HG03442 (cell line): ENCODE results near the gene STRIT1.

Experiments used
- ATAC-seq: cut with Tn5 transposase; IDR thresholded peaks from one replicate; pipeline ENCODE4 v1.9.1; 2021; ENCODE audit warnings: mild to moderate bottlenecking, moderate library complexity; ENCODE audit not compliant: unreplicated experiment

Gene STRIT1

GRCh38 chr3:155293516-155293915 is at the start of gene STRIT1:
STRIT1 (minus strand) TSS chr3:155293683.
- ATAC-seq = no peak

- no peak for ATAC-seq
Measured at GRCh38 chr3:155342344-155342743, 48.9 kb upstream of the STRIT1 start.

GRCh38 chr3:155339052-155339451 is 45.6 kb upstream of the STRIT1 start:
- ATAC-seq = no peak

- ATAC-seq = peak; percentile 50
Measured at GRCh38 chr3:155335724-155336354, 42.4 kb upstream of the STRIT1 start.

- peak; percentile 92 for ATAC-seq
Measured at GRCh38 chr3:155334914-155335723, 41.6 kb upstream of the STRIT1 start.

GRCh38 chr3:155334215-155334913 is 40.9 kb upstream of the STRIT1 start:
- no peak for ATAC-seq

GRCh38 chr3:155332716-155333115 is 39.2 kb upstream of the STRIT1 start:
- ATAC-seq = no peak

- no peak for ATAC-seq
Measured at GRCh38 chr3:155331078-155331477, 37.6 kb upstream of the STRIT1 start.

GRCh38 chr3:155330370-155330769 is 36.9 kb upstream of the STRIT1 start:
- no peak for ATAC-seq

GRCh38 chr3:155329513-155330048 is 36.1 kb upstream of the STRIT1 start:
- no peak for ATAC-seq

- no peak for ATAC-seq
Measured at GRCh38 chr3:155327871-155328270, 34.4 kb upstream of the STRIT1 start.

- no peak for ATAC-seq
Measured at GRCh38 chr3:155327430-155327829, 33.9 kb upstream of the STRIT1 start.

- ATAC-seq = no peak
Measured at GRCh38 chr3:155326901-155327300, 33.4 kb upstream of the STRIT1 start.

- ATAC-seq = no peak
Measured at GRCh38 chr3:155326244-155326643, 32.8 kb upstream of the STRIT1 start.

- no peak for ATAC-seq
Measured at GRCh38 chr3:155325263-155325835, 31.9 kb upstream of the STRIT1 start.

- ATAC-seq = peak; percentile 81
Measured at GRCh38 chr3:155323063-155323666, 29.7 kb upstream of the STRIT1 start.

- no peak for ATAC-seq
Measured at GRCh38 chr3:155321418-155321817, 27.9 kb upstream of the STRIT1 start.

GRCh38 chr3:155320934-155321333 is 27.5 kb upstream of the STRIT1 start:
- ATAC-seq = no peak

- ATAC-seq = no peak
Measured at GRCh38 chr3:155318740-155319139, 25.3 kb upstream of the STRIT1 start.

- ATAC-seq = no peak
Measured at GRCh38 chr3:155317211-155317610, 23.7 kb upstream of the STRIT1 start.

GRCh38 chr3:155316426-155316825 is 22.9 kb upstream of the STRIT1 start:
- no peak for ATAC-seq
